NB4 (cell line): ENCODE results near the gene SELPLG.

Experiments used
- DNase-seq: peaks from one replicate; pipeline ENCODE4 v3.0.0; 2010; ENCODE audit warnings: low read depth
- H3K4me3 ChIP-seq: one replicate; pipeline ENCODE4 v1.5.1; 2011; ENCODE audit warnings: mild to moderate bottlenecking, low read depth, low read length, moderate library complexity
- CTCF ChIP-seq: IDR thresholded peaks from one replicate; pipeline ENCODE4 v1.5.1; 2012; ENCODE audit warnings: low read depth, low read length
- MYC ChIP-seq: IDR thresholded peaks from 2 replicates; pipeline ENCODE4 v1.6.1; 2011; ENCODE audit warnings: low read depth, low read length
- POLR2A ChIP-seq: IDR thresholded peaks from 2 replicates; pipeline ENCODE4 v1.6.1; 2011; ENCODE audit warnings: mild to moderate bottlenecking; ENCODE audit not compliant: insufficient read length; ENCODE audit errors: extremely low read depth
- TF ChIP-seq, protein P1 (sequence below): IDR thresholded peaks from 2 replicates; pipeline ENCODE4 v1.6.1; 2011; ENCODE audit warnings: low read depth, low read length

Gene SELPLG

GRCh38 chr12:108642269-108642870 lies 8.7 kb upstream of the SELPLG start:
- DNase-seq, result no peak
- no peak overlapping the region for H3K4me3 ChIP-seq
- TF ChIP-seq, protein P1, sequence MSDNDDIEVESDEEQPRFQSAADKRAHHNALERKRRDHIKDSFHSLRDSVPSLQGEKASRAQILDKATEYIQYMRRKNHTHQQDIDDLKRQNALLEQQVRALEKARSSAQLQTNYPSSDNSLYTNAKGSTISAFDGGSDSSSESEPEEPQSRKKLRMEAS, result no peak
- no peak for TF ChIP-seq CTCF
- TF ChIP-seq POLR2A, result no peak
- TF ChIP-seq MYC, result no peak

DNA sequence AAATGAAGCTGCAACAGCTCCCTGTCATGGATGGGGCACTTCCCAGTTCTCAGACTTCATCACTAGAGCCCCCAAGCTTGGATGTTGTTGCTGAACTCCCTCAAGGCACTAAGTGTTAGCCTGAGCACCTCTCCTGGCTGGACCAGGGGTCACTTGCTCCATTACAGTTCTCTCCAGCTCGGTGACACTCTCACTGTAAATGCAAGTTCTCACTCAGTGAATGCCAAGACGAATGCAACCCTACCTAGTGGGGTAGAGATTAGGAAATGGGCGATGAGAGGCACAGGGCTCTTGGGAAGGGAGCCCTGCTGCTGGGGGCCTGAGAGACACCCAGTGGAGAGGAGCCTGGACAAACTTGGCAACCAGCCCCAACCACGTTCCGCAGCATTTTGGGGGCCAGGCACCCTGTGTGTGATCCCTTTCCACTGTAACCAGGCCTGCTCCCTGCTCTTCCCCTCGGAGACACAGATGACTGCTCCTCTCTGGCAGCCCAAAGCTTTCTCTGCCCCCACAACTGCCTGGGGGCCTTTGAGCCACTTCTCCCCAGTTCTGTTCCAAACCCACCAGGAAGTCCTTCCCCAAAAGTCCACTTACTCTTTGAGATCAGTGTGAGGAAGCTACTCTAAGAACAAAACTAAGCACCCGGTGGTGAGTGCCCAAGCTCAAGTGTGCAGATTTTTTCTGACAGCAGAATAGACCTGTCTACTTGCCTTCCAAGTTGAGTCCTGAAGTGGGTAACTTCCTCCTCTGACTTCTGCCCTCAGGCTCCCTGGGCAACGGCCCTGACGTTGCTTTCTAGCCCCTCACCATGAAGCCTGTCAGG lies 8.0 kb upstream of the SELPLG start:
- H3K4me3 ChIP-seq, result no peak overlapping the region
- TF ChIP-seq MYC (no peak), POLR2A (no peak)
- peak; percentile 60 for DNase-seq

DNA sequence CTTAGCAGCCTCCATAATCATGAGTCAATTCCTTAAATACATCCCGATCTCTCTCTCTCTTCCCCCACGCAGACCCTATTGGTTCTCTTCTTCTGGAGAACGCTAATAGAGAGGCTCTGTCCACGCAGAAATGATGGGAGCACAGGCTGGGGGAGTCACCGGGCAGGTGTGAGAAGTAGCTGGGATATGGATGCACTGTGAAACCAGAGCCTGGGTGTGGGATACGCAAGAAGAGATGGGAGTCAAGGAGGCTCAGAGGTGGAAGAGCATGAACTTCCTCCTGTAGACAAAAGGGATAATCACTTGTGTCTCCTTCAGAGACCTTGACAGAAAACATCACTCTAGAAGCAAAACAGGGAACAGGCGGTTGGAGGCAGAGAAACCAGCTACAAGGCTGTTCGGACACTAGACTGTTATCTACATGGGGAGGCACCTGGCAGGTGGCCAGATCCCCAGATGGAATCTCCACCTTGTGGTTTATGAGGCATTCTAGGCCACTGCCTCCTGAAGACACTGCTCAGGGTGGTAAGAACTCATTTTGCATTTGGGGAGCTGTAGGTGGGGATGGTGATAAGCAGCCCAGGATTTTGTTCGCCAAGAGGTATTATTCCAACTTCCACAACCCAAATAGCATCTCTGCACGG lies 7.2 kb upstream of the SELPLG start:
- DNase-seq, result no peak
- TF ChIP-seq CTCF (no peak), POLR2A (no peak), MYC (no peak)
- TF ChIP-seq, protein P1, result no peak
- H3K4me3 ChIP-seq, result no peak overlapping the region

GRCh38 chr12:108638997-108639822 lies 5.5 kb upstream of the SELPLG start:
- DNase-seq, result no peak
- no peak for TF ChIP-seq CTCF
- TF ChIP-seq POLR2A, result no peak
- TF ChIP-seq, protein P1, result no peak
- TF ChIP-seq MYC, result no peak
- H3K4me3 ChIP-seq, result no peak overlapping the region

GRCh38 chr12:108638141-108638827 lies 4.6 kb upstream of the SELPLG start:
- no peak; the same call in 1 of the 2 replicates for TF ChIP-seq MYC
- TF ChIP-seq, protein P1, result peak; percentile 46; the same call in 1 of the 2 replicates
- TF ChIP-seq CTCF, result no peak
- TF ChIP-seq POLR2A, result no peak
- peak; percentile 82 for DNase-seq
- no peak overlapping the region for H3K4me3 ChIP-seq
